Activated naive CD8-positive, alpha-beta T cell (primary cell): ENCODE results near the gene CAV2.

Experiments used
- H3K27ac Mint-ChIP-seq: one replicate; pipeline ENCODE4 v1.8.0; 2021; ENCODE audit warnings: mixed read lengths
- H3K27me3 Mint-ChIP-seq: one replicate; pipeline ENCODE4 v1.8.0; 2021; ENCODE audit warnings: mixed read lengths
- H3K36me3 Mint-ChIP-seq: one replicate; pipeline ENCODE4 v1.8.0; 2021; ENCODE audit warnings: mixed read lengths
- H3K4me1 Mint-ChIP-seq: one replicate; pipeline ENCODE4 v1.8.0; 2021; ENCODE audit warnings: low read depth, mixed read lengths
- H3K4me3 Mint-ChIP-seq: one replicate; pipeline ENCODE4 v1.8.0; 2021; ENCODE audit warnings: mild to moderate bottlenecking, mixed read lengths
- H3K9me3 Mint-ChIP-seq: one replicate; pipeline ENCODE4 v1.8.0; 2021; ENCODE audit warnings: low read depth, mixed read lengths

The CAV2 gene

DNA sequence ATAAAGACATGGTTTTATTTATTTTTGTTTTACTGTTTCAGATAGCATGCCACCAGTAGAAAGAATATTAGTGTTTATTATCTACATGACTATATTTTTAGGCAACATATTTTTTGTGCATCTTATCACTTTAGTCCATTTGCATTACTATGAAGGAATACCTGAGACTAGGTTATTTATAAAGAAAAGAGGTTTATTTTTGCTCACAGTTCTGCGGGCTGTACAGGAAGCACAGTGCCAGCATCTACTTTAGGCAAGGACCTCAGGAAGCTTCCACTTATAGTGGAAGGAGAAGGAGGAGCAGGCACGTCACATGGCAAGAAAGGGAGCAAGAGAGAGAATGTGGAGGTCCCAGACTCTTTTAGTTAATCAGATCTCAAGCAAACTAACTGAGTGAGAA lies 5.7 kb downstream of the CAV2 start:
- Mint-ChIP-seq H3K9me3 (peaks cover 9% of the 10 kb centered on the region), H3K4me1 (peaks cover 7% of the 10 kb centered on the region), H3K36me3 (no peaks in the 10 kb centered on the region), H3K27ac (no peak overlapping the region), H3K27me3 (peaks cover 30% of the 10 kb centered on the region), H3K4me3 (no peak overlapping the region)

GRCh38 chr7:116505823-116506222 lies 6.3 kb downstream of the CAV2 start:
- Mint-ChIP-seq H3K36me3 (no peaks in the 10 kb centered on the region), H3K27me3 (peaks cover 25% of the 10 kb centered on the region)

GRCh38 chr7:116509982-116510579 lies 10.5 kb downstream of the CAV2 start:
- Mint-ChIP-seq H3K27me3 (peaks cover 19% of the 10 kb centered on the region), H3K9me3 (peaks cover 6% of the 10 kb centered on the region), H3K4me3 (no peak overlapping the region), H3K27ac (no peak overlapping the region), H3K36me3 (no peaks in the 10 kb centered on the region), H3K4me1 (peaks cover 9% of the 10 kb centered on the region)

More at GRCh38 chr7:116505823-116506222, 6.3 kb downstream of the CAV2 start:
- H3K4me1 Mint-ChIP-seq, result peaks cover 1% of the 10 kb centered on the region
- no peak overlapping the region for H3K27ac Mint-ChIP-seq
- H3K4me3 Mint-ChIP-seq, result no peak overlapping the region
- peaks cover 9% of the 10 kb centered on the region for H3K9me3 Mint-ChIP-seq

DNA sequence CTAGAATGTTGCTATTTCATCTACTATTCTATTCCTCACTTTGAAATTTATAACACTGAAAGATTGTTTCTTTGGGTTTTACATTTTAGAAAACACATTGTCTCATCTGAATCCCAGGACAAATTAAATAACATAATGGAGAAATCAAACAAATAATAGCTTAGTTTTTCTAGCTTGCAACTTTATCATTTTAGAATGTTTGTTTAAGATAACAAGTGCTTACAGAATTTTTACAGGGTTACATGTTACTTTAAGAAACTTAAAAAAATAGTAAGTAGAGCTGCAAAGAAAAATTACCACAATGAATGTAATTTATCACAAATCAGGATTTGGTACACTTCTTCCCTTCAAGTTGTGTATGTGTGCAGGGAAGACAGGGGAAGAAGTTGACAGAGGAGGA lies 11.3 kb downstream of the CAV2 start:
- no peak overlapping the region for H3K27ac Mint-ChIP-seq
- no peak overlapping the region for H3K4me3 Mint-ChIP-seq
- H3K9me3 Mint-ChIP-seq, result no peaks in the 10 kb centered on the region
- peaks cover 9% of the 10 kb centered on the region for H3K4me1 Mint-ChIP-seq
- H3K36me3 Mint-ChIP-seq, result no peaks in the 10 kb centered on the region
- peaks cover 18% of the 10 kb centered on the region for H3K27me3 Mint-ChIP-seq

DNA sequence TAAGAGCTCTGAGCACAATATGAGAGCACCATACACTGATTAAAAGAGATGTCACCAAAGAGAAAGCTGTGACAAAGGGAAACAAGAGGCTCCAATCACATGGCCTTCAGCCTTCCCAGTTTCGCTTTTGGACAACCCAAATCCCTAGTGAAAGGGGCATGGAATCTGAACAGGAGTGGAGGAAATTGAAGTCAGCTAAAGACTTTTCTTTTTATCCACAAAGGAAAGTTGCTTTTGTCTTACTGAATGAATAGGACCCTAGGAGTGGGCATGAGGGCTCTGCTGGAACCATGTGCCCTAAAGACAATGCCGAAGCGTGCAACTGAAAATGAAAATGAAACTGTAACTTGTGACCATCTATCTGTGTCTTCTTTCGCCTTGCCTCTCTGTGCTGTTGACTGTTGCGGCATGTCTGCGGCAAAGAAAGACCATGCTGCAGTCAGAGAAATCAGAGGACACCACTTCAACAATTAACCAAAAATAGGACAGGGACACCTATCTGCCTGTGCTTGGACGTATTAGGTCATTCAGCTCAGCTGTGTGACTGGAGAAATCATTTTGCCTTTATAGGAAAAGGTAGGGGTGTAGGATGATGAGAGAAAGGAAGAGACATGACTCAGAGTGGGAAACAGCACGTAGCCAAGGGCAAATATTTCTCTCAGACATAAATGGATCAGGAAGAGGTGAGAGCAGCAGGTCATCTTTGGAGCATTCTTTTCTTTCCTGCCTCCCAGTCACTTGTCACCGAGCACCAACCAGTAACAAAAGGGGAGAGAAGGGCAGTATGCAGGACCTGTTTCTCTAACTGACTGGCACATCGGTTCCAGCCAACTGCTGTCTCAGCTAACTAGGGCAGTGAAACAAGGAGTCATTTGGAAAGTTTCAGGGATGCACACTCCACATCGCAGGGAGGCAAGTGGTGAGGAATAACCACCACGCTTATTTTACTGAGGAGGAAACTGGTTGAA lies 12.3 kb downstream of the CAV2 start:
- no peaks in the 10 kb centered on the region for H3K9me3 Mint-ChIP-seq
- H3K36me3 Mint-ChIP-seq, result no peaks in the 10 kb centered on the region
- peaks cover 15% of the 10 kb centered on the region for H3K27me3 Mint-ChIP-seq
- H3K4me1 Mint-ChIP-seq, result peaks cover 9% of the 10 kb centered on the region
- peak overlapping the region; percentile 64 for H3K4me3 Mint-ChIP-seq
- H3K27ac Mint-ChIP-seq, result no peak overlapping the region

DNA sequence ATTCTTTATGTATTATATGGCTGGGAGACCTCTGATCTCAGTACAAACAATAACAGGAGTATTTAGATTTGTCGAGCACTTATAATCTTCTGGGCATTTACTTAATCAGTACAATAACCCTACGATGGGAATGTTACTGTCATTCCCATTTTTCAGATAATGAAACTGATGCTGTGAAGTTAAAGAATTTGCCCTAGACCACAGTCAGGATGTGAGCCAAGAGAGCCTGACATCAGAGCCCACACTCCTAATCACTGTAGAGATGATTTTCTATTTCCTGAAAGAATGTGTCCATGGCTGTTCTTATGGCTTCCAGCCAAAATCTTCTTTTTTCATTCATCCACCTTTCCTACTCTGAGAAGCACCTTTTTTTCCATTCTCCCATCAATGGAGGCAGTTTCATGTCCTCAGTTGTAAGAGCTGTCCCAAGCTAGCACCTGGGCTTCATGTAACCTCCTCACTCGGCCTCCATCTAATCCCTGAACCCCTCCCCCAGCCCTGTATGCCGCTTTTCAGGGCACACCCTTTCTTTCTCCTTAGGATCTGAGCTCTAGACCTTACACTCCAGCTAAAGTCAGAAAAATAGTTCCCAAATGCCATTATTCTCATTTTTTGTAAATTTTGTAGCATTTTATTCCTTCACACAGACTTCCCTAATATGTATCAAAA lies 13.1 kb downstream of the CAV2 start:
- Mint-ChIP-seq H3K27ac (no peak overlapping the region), H3K4me1 (peaks cover 9% of the 10 kb centered on the region), H3K36me3 (no peaks in the 10 kb centered on the region), H3K4me3 (no peak overlapping the region), H3K9me3 (no peaks in the 10 kb centered on the region), H3K27me3 (peaks cover 15% of the 10 kb centered on the region)

DNA sequence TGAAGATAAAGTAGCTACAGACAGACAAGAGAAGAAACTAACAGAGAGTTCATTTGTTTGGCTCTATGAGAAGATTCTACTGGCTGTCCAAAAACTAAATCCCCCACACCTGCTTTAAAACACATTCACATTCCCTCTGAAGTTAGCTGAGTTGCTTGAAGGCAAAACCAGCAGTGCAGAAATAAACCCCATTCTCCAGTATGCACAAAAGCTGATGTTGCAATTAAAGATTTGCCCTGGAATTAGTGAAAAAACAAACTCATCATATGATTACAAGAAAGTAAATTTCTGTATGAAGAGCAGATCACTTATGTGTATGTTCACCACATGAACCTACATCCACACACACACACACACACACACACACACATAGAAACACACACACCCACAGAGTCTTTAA lies 16.0 kb downstream of the CAV2 start:
- Mint-ChIP-seq H3K27me3 (peaks cover 18% of the 10 kb centered on the region), H3K4me1 (peaks cover 9% of the 10 kb centered on the region), H3K27ac (no peak overlapping the region), H3K4me3 (no peak overlapping the region), H3K9me3 (no peaks in the 10 kb centered on the region), H3K36me3 (no peaks in the 10 kb centered on the region)

DNA sequence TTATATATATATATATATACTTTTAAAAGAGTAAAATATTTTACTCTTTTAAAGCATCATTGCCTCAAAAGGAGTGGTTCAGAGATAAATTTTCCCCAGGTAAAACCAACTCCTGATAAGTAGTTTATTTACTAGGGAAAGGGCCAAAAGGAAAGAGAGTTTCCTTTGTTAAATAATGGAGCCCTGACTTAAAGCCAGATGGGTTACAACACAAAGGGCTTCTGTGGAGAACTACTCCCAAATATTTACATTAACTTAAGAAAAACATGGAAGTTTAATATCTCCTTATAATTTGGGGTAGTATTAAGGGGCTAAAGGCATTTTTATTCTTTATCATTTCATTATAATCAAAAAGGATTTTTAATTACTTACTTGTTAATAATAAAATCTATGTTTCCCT lies 16.8 kb downstream of the CAV2 start:
- H3K4me1 Mint-ChIP-seq, result peaks cover 7% of the 10 kb centered on the region
- no peaks in the 10 kb centered on the region for H3K36me3 Mint-ChIP-seq
- no peaks in the 10 kb centered on the region for H3K9me3 Mint-ChIP-seq
- peaks cover 21% of the 10 kb centered on the region for H3K27me3 Mint-ChIP-seq
- H3K27ac Mint-ChIP-seq, result no peak overlapping the region
- no peak overlapping the region for H3K4me3 Mint-ChIP-seq

- Mint-ChIP-seq H3K36me3 (no peaks in the 10 kb centered on the region), H3K9me3 (no peaks in the 10 kb centered on the region), H3K4me1 (no peaks in the 10 kb centered on the region), H3K27me3 (peaks cover 23% of the 10 kb centered on the region), H3K27ac (no peak overlapping the region), H3K4me3 (no peak overlapping the region)
These were observed 18.1 kb downstream of the CAV2 start for GRCh38 chr7:116517626-116518025.

- Mint-ChIP-seq H3K9me3 (no peaks in the 10 kb centered on the region), H3K27ac (no peak overlapping the region), H3K4me3 (no peak overlapping the region), H3K36me3 (no peaks in the 10 kb centered on the region), H3K27me3 (peaks cover 29% of the 10 kb centered on the region), H3K4me1 (peaks cover 1% of the 10 kb centered on the region)
These were observed 19.4 kb downstream of the CAV2 start for GRCh38 chr7:116518961-116519360.

GRCh38 chr7:116521046-116521664 lies 21.6 kb downstream of the CAV2 start:
- Mint-ChIP-seq H3K27ac (no peak overlapping the region), H3K36me3 (no peaks in the 10 kb centered on the region), H3K9me3 (no peaks in the 10 kb centered on the region), H3K27me3 (peaks cover 28% of the 10 kb centered on the region), H3K4me3 (no peak overlapping the region), H3K4me1 (peaks cover 15% of the 10 kb centered on the region)

- Mint-ChIP-seq H3K4me1 (peaks cover 23% of the 10 kb centered on the region), H3K27me3 (peaks cover 35% of the 10 kb centered on the region), H3K9me3 (no peaks in the 10 kb centered on the region), H3K4me3 (no peak overlapping the region), H3K27ac (no peak overlapping the region), H3K36me3 (no peaks in the 10 kb centered on the region)
These were observed 22.7 kb downstream of the CAV2 start for GRCh38 chr7:116522247-116522646.

GRCh38 chr7:116524221-116524608 lies 24.7 kb downstream of the CAV2 start:
- H3K27ac Mint-ChIP-seq, result no peak overlapping the region
- H3K9me3 Mint-ChIP-seq, result no peaks in the 10 kb centered on the region
- peaks cover 23% of the 10 kb centered on the region for H3K4me1 Mint-ChIP-seq
- H3K27me3 Mint-ChIP-seq, result peaks cover 42% of the 10 kb centered on the region
- H3K4me3 Mint-ChIP-seq, result peak overlapping the region; percentile 46
- H3K36me3 Mint-ChIP-seq, result no peaks in the 10 kb centered on the region

DNA sequence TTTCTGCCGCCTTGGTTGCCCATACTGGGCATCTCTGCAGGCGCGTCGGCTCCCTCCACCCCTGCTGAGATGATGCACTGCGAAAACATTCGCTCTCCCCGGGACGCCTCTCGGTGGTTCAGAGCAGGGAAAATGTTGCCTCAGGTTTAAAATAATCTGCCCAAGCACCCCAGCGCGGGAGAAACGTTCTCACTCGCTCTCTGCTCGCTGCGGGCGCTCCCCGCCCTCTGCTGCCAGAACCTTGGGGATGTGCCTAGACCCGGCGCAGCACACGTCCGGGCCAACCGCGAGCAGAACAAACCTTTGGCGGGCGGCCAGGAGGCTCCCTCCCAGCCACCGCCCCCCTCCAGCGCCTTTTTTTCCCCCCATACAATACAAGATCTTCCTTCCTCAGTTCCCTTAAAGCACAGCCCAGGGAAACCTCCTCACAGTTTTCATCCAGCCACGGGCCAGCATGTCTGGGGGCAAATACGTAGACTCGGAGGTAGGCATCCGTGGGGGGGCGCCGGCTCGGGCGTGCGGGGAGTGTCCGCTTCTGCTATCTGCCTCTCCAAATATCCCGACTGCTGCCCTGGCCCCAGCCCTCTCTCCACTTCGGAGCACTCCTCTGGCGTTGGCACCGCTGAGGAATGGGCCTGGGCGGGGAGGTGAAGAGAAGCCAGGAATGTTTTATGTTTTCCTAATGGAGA lies 25.2 kb downstream of the CAV2 start, which contains the start of gene CAV1:
Gene CAV1, plus strand, starts transcription at position 428 of the 689 bp plus-strand sequence. Its CDS starts 27 bp downstream, at position 455.
- Mint-ChIP-seq H3K9me3 (no peaks in the 10 kb centered on the region), H3K4me3 (peak within 1 kb of the TSS; percentile 88), H3K36me3 (no peaks in the 10 kb centered on the region), H3K27me3 (peaks cover 42% of the 10 kb centered on the region), H3K27ac (no peak within 1 kb of the TSS), H3K4me1 (peaks cover 23% of the 10 kb centered on the region)
